CD4-positive, alpha-beta T cell treated with Interleukin-4 for 4 hours (primary cell): ENCODE results near the gene MRTFB.
"Not testable (repeated sequence)": the region's sequence is repeated elsewhere in the genome, so short reads cannot be mapped to it uniquely, and the experiment has no call there.

Experiments
- DNase-seq: peaks from one replicate; pipeline ENCODE4 v3.0.0-alpha.2; 2020

Gene MRTFB, protein sequence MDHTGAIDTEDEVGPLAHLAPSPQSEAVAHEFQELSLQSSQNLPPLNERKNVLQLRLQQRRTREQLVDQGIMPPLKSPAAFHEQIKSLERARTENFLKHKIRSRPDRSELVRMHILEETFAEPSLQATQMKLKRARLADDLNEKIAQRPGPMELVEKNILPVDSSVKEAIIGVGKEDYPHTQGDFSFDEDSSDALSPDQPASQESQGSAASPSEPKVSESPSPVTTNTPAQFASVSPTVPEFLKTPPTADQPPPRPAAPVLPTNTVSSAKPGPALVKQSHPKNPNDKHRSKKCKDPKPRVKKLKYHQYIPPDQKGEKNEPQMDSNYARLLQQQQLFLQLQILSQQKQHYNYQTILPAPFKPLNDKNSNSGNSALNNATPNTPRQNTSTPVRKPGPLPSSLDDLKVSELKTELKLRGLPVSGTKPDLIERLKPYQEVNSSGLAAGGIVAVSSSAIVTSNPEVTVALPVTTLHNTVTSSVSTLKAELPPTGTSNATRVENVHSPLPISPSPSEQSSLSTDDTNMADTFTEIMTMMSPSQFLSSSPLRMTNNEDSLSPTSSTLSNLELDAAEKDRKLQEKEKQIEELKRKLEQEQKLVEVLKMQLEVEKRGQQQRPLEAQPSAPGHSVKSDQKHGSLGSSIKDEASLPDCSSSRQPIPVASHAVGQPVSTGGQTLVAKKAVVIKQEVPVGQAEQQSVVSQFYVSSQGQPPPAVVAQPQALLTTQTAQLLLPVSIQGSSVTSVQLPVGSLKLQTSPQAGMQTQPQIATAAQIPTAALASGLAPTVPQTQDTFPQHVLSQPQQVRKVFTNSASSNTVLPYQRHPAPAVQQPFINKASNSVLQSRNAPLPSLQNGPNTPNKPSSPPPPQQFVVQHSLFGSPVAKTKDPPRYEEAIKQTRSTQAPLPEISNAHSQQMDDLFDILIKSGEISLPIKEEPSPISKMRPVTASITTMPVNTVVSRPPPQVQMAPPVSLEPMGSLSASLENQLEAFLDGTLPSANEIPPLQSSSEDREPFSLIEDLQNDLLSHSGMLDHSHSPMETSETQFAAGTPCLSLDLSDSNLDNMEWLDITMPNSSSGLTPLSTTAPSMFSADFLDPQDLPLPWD

DNA sequence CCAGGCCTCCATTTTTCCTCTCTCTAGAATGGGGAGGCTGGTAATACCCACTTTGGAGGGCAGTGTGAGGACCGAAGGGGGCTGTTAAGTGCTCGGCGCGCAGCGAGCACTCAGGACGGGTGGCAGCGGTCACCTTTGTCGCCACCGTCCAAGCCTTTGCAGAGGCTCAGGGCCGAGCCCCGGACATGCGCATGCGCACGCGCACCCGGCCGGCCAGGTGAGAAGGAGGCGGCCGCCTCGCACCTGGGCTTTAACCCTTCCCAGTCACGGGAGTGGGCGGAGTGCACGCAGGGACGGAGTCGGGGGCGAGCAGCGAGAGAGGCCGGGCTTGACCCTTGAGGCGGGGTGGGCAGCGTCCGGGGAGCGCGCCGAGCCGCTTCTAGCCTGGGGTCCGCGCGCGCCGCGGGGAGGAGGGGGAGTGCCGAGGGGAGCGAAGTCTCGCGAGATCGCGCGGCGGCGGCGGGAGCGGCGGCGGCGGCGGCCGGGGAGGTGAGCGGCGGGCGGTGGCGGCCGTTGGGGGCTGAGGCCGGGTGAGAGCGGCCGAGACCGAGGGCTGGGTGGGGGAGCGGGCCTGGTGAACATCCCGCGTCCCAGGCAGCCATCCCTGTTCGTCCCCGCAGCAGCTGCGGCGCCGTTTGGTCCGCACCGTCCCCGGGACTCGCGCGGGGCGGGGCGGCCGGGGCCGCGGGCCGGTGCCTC is at the start of gene MRTFB:
TSS of gene MRTFB (plus strand) at position 443 of the 699 bp plus-strand sequence. CDS start 69,288 bp downstream, outside the sequence.
- peak; percentile 65 for DNase-seq

DNA sequence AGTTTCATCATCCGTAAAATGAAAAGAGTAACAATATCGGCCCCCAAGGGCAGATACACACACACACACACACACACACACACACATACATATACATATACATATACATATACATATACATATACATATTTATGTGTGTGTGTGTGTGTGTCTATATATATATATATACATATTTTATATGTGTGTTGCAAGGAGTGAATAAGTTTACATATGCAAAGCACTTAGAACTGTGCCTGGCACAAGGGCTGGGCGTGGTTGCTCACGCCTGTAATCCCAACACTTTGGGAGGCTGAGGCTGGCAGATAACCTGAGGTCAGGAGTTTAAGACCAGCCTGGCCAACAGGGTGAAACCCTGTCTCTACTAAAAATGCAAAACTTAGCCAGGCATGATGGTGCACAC is 47.6 kb upstream of the MRTFB start:
- not testable (repeated sequence) for DNase-seq

DNA sequence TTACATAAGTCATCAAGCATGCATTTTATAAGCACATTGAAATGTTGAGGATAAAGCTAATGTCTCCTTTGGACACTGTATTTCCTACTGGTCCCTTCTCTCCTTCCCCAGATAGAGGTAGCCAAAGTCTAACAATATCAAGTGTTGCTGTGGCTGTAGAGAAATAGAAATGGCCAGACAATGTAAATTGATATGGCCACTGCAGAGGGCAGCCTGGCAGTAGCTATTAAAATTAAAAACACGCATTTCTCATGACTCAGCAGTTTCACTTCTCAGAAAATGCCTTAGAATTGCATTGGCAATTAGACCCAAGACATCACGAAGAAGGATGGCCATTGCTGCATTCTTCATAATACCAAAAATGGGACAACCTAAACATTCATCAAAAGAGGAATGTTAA is 46.8 kb upstream of the MRTFB start:
- DNase-seq = no peak

GRCh38 chr16:14026572-14027285 is 44.4 kb upstream of the MRTFB start:
- DNase-seq = no peak

DNA sequence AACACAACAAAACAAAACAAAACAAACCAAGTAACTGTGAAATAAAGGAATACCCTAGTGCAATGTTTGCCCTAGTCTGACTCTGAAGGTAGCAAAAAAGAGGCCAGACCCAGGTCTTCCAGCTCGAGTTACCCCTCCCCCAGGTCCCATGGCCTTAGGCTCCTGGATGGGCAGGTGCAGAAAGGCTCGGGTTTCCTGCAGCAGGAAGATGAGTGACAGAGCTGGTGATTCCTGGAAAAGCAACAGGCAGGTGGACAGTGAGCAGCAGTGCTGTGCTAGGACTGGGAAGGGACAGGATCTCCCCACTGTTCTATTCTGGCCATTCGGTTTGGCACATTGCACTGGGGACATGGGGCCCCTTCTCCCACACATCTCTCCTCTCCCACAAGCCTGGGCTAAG is 42.9 kb upstream of the MRTFB start:
- no peak for DNase-seq

DNA sequence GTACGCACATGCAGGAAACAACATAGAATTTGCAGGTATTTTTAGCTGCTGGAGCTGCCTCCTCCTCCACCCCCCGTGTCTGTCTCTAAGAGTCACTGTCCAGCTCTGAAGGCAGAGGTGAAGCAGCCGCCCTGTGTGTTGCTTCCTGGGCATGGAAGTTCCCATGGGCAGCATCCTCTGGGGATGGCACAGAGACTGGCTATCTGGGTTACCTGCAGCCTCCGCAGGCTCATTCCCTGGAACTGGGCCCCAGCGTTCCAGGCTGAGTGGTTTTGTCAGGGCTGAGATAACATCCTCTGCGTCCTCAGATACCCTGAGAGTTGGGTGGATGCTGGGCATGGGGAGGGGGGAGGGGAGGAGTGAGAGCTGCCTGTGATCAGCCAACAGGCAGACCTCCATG is 41.5 kb upstream of the MRTFB start:
- no peak for DNase-seq

DNA sequence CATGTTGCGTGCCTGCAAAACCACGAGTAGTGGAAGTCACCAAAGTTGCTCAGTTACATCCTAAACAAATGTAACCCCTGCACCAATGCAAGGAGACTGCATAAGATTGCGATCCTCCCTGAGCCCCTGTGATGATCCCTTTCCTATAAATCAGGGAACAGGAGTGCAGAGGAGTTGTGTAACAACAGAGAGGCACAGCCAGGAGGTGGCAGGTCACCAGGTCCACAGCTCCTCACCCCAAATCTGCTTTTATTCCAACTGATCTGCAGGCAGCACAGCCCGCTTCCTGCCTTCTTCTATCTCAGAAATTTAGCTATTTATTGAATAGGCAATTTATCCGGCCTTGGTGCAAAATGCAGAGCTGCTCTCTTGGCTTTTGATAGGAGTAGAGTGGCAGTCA is 36.0 kb upstream of the MRTFB start:
- no peak for DNase-seq

DNA sequence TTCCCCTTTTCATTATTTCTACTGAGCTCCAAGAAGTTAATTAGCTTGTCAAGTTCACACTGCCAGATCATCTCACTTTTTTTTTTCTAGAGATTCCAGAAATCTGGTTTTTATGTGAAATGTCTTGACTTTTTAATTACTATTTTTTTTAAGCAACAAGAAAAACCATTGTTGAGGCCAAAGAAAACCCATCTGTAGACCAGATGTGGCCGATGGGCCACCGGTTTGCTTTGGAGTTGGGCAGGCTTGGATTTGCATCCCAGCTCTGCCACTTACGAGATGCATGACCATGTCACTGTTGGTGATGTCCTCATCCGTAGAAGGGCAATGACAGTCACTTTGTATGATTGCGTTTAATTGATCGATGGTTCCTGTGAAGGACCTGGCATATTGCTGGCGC is 34.2 kb upstream of the MRTFB start:
- no peak for DNase-seq

DNA sequence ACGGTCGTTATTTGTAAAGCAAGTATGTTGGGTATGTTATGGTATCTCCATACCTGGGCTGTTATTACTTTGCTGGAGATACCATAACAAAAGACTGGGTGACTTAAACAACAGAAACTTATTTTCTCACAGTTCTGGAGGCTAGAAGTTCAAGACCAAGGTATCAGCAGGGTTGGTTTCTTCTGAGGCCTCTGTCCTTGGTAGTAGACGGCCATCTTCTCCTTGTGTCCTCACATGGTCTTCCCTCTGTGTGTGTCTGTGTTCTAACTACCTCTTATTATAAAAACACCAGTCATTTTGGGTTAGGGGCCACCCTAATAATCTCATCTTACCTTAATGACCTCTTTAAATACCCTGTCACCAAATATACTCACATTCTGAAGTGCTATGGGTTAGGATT is 33.2 kb upstream of the MRTFB start:
- DNase-seq = no peak

- no peak for DNase-seq
These were observed 30.0 kb upstream of the MRTFB start for GRCh38 chr16:14041164-14041563.

DNA sequence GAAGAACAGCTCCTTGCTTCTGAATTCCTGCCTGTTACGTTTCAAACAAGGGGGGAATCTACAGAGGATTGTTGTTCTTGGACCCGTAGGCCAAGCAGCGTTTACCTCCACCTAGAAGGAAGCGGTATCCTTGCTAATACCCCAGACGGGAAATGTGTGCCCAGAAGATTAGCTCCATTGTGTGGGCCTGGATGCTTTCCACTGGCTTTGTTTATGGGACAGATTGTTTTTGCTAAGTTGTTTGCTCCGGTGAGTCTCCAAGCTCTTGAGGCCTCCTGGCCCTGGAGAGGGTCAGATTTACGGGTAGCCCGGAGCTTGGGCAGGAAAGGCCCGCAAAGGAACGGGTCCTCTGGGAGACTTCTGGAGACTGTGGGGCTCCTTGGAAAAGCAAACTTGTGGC is 28.4 kb upstream of the MRTFB start:
- DNase-seq = no peak

DNA sequence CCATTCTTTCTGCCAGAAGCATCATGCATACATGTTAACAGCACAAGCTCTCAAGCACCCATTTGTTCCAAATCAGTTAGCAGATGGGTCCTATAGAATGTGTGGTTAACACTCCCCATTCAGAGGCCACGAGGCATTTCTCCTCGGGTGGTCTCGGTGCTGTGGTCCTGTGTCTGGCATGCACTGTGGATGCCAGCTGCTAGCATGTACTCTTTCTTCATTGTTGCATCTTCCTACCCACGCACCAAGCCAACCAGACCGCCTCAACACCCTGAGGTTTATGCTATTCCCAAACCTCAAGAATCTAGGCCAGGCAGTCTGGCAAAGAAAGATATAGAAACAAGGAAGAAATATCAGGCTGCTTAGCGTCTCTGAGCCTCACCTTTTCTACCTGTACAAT is 27.8 kb upstream of the MRTFB start:
- DNase-seq = no peak

DNA sequence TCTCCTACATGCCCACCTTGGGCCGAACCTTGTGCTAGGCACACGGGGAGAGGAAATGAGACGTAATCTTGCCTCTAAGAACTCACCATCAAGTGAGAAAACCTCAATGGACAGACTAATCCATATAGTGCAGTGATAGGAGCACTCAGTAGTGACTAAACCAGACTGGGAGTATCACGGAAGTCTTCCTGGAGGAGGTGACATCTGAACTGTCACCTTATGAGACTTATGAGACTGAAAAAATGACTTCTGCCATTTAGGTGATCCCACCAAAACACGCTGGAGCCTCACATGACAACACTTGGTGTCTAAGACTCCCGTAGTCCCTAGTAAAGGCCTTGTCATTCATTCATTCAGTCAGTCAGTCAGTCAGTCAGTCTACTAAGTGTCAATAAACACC is 27.3 kb upstream of the MRTFB start:
- no peak for DNase-seq

DNA sequence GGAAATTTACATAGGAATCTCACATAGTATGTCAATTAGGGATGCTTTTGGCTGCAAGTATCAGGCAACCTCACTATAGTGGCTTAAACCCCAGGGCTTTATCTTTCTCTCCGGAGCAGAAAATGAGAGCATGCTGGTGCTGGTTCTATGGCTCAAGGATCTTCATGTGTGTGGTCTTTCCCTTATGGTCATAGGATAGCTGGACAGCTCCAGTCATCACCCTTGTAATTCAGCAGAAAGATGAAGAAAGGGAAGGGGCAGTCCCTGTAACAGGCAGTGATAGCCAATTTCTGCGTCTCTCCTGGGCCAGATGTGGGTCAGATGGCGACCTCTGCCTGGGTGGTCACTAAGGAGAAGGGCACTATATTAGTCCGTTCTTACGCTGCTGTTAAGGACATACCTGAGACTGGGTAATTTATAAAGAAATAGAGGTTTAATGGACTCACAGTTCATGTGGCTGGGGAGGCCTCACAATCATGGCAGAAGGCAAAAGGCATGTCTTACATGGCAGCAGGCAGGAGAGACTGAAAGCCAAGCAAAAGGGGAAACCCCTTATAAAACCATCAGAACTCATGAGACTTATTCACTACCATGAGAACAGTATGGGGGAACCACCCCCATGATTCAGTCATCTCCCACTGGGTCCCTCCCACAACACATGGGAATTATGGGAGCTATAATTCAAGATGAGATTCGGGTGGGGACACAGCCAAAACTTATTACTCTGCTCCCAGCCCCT is 23.8 kb upstream of the MRTFB start:
- DNase-seq = not testable (repeated sequence)

- DNase-seq = no peak
These were observed 20.7 kb upstream of the MRTFB start for GRCh38 chr16:14050291-14051027.

DNA sequence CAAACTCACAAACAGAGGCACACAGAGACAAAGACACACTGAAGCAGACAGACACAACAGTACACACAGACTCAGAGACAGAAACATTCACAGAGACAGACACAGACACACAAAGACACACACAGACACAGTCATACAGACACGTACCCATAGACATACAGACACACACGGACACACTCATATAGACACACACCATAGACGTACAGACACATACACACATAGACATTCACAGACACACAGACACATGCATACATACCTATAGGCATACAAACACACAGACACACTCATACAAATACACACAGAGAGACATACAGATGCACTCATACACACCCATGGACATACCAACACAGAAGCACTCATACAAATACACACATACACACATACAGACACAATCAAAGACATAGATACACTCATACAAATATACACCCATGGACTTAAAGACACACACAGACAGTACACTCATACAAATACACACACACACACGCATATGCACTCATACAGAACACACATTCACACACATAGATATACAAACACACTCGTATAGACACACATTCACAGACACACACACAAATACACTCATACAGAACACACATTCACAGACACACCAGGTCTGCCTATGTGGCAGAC is 19.9 kb upstream of the MRTFB start:
- DNase-seq = no peak

DNA sequence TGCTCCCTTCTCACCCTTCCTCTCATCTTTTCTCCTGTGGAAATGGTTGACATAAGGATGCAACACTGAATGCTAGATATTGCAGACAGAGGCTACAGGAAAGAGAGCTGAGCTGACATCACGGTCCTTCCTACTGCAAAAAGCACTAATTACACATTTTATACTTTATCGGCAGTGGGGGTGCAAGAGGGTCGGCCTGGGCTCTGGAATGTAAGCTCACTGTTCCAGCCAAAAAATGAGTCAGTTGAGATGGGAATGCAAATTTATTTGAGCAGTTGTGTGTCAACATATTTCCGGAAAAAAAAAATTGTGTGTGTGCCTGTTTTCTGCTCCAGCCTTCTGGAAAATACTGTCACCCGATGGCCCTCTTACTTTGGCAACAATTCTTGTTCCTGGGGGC is 14.1 kb upstream of the MRTFB start:
- DNase-seq = no peak

DNA sequence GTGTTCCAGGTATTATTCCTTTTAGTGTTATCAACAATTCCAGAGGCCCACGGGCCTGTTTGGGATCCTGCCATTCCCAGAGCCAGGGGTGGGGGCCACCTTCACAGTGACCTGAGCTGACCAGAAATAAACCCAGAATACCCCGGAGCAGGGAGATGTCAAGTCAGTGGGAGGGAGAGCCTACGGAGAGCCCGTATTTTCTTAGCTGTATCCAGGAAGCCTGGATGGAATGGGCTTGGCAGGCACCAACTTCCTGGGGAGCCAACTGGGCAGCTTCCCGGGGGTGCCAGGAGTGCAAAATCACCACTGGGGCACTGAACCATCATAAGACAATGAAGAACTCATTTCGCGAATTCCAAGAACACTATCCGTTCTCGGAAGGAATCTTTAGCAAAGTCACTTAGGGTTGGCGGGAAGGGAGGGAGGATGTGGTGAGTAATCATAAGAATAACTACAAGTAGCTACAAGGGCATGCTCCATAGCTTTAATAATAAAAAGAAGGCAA is 13.2 kb upstream of the MRTFB start:
- DNase-seq = no peak

DNA sequence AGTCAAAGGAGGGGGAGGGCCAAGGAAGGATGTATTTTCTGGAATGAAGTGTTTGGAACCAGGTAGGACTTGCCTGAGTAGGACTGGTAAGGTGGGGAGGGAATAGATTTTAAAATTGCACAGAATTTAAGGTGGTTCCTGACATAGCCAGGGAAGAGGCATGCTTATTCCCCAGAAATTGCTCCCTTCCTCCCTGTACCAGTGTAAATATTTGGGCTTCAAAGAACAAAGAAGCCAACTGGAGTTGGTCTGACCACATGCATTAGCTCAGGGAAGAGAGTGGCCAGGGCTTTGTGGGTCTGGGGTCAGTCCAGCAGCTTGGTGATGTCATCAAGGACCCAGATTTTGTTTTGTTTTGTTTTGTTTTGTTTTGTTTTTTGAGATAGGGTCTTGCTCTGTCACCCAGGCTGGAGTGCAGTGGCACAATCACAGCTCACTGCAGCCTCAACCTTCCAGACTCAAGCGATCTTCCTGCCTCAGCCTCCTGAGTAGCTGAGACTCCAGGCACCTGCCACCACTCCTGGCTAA is 9.3 kb upstream of the MRTFB start:
- DNase-seq = no peak

DNA sequence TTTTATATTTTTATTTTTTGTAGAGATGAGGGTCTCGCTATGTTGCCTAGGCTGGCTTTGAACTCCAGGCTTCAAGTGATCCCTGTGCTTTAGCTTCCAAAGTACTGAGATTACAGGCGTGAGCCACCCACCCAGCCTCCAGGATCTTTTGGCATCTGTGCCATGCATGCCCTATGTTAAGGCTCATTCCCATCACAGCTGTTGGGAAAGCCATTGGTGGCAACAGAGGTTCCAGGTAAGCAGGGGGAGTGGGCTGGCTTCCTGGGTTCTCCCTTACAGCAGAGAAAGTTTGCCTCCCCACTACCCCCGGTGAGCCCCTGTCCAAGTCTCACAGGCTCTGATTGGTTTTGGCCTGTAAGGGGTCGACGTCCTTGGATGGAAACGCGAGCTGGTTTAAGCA is 8.9 kb upstream of the MRTFB start:
- no peak for DNase-seq
